Lower leg skin (tissue), 3 donors: ENCODE data around the gene ICA1.

Source experiments
- POLR2A ChIP-seq, 2 donors: fragments of 450-650 bp; IDR thresholded peaks; one replicate each; pipeline ENCODE4 v1.6.1; 2016 to 2017; ENCODE audit warnings: antibody characterized with exemption in 2 of 2, mild to moderate bottlenecking in 1 of 2, moderate library complexity in 1 of 2
- TF ChIP-seq, protein P1 (sequence below), 3 donors: fragments of 450-650 bp; IDR thresholded peaks; one replicate each; pipeline ENCODE4 v1.5.1; 2016; ENCODE audit warnings: antibody characterized with exemption in 3 of 3, mild to moderate bottlenecking in 3 of 3, moderate library complexity in 2 of 3

DNA sequence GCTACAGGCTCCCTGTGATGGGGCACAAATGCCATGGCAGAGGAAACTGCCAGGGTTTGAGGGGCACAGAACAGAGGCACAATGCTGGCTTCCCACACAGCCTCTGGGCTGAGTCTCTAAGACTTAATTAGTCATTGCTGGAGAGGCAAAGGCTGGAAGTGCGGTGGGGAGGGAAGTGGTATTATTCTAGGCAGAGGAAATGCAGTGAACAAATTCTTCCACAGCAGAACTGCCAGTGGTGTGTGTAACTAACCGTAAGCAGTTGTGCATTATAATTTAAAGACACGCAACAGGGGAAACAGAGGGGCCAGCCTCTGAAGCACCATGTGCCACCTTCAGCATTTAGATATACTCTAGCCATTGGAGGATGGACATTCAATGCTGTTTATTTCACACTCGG, 12.8 kb downstream of the ICA1 start:
- TF ChIP-seq, protein P1, sequence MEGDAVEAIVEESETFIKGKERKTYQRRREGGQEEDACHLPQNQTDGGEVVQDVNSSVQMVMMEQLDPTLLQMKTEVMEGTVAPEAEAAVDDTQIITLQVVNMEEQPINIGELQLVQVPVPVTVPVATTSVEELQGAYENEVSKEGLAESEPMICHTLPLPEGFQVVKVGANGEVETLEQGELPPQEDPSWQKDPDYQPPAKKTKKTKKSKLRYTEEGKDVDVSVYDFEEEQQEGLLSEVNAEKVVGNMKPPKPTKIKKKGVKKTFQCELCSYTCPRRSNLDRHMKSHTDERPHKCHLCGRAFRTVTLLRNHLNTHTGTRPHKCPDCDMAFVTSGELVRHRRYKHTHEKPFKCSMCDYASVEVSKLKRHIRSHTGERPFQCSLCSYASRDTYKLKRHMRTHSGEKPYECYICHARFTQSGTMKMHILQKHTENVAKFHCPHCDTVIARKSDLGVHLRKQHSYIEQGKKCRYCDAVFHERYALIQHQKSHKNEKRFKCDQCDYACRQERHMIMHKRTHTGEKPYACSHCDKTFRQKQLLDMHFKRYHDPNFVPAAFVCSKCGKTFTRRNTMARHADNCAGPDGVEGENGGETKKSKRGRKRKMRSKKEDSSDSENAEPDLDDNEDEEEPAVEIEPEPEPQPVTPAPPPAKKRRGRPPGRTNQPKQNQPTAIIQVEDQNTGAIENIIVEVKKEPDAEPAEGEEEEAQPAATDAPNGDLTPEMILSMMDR (IDR thresholded peaks at IDR 0.05): no peak
- TF ChIP-seq POLR2A (IDR thresholded peaks at IDR 0.05): no peak
